HG03460 (cell line): ENCODE data around the gene FGF12.

Experiments used
- ATAC-seq: cut with Tn5 transposase; IDR thresholded peaks from one replicate; pipeline ENCODE4 v1.9.1; 2021; ENCODE audit not compliant: unreplicated experiment

The FGF12 gene

GRCh38 chr3:192514081-192514753 is 213.1 kb downstream of the FGF12 start:
- ATAC-seq: no peak

- ATAC-seq: no peak
These were observed 221.6 kb downstream of the FGF12 start for GRCh38 chr3:192505731-192506130.

GRCh38 chr3:192501401-192501800 is 225.9 kb downstream of the FGF12 start:
- no peak for ATAC-seq

- no peak for ATAC-seq
These were observed 230.3 kb downstream of the FGF12 start for GRCh38 chr3:192496905-192497587.

GRCh38 chr3:192494174-192494573 is 233.2 kb downstream of the FGF12 start:
- no peak for ATAC-seq

- ATAC-seq: no peak
These were observed 236.6 kb downstream of the FGF12 start for GRCh38 chr3:192490720-192491119.

GRCh38 chr3:192489579-192489978 is 237.8 kb downstream of the FGF12 start:
- ATAC-seq: no peak

- no peak for ATAC-seq
These were observed 240.3 kb downstream of the FGF12 start for GRCh38 chr3:192487033-192487432.

- no peak for ATAC-seq
These were observed 244.5 kb downstream of the FGF12 start for GRCh38 chr3:192482809-192483208.

GRCh38 chr3:192482391-192482790 is 244.9 kb downstream of the FGF12 start:
- no peak for ATAC-seq

GRCh38 chr3:192481638-192482037 is 245.7 kb downstream of the FGF12 start:
- ATAC-seq: no peak

- peak; percentile 95 for ATAC-seq
These were observed 259.9 kb downstream of the FGF12 start for GRCh38 chr3:192467230-192468140.

GRCh38 chr3:192449036-192449435 is 278.3 kb downstream of the FGF12 start:
- ATAC-seq: no peak

- ATAC-seq: no peak
These were observed 281.3 kb downstream of the FGF12 start for GRCh38 chr3:192445770-192446644.

GRCh38 chr3:192444791-192445106 is 282.6 kb downstream of the FGF12 start:
- ATAC-seq: no peak

GRCh38 chr3:192444096-192444790 is 283.1 kb downstream of the FGF12 start:
- ATAC-seq: peak; percentile 91

GRCh38 chr3:192435241-192435640 is 292.1 kb downstream of the FGF12 start:
- no peak for ATAC-seq

GRCh38 chr3:192434186-192434585 is 293.2 kb downstream of the FGF12 start:
- no peak for ATAC-seq

- ATAC-seq: no peak
These were observed 293.6 kb downstream of the FGF12 start for GRCh38 chr3:192433704-192434103.

GRCh38 chr3:192422997-192423342 is 304.4 kb downstream of the FGF12 start:
- ATAC-seq: no peak
